Naive thymus-derived CD4-positive, alpha-beta T cell (primary cell): ENCODE measurements around the gene KDELR3. TPM values are rescaled to one million over a fixed set of nuclear protein-coding genes. Genes with fewer than 3 reads are reported as not detected.
A peak's percentile ranks its signal among the peaks of the same experiment; 100 is the strongest.

Experiments used
- ATAC-seq: fragments of 150-1000 bp; cut with Tn5 transposase; 2 replicates; pipeline ENCODE4 v1.10.0; 2021; ENCODE audit warnings: mild to moderate bottlenecking, moderate library complexity
- CTCF ChIA-PET: fragments of 350-600 bp; sonication (Branson Sonifier 250); formaldehyde crosslinking; loops from one replicate; lab custom pipeline; 2021; ENCODE audit warnings: antibody characterized with exemption; lab: Charles Lee
- POLR2A ChIA-PET: fragments of 350-600 bp; sonication (Branson Sonifier 250); formaldehyde crosslinking; loops from one replicate; lab custom pipeline; 2021; ENCODE audit warnings: antibody characterized with exemption, inconsistent platforms; lab: Charles Lee
- DNase-seq, 9 donors: peaks; one replicate each; pipeline versions ENCODE4 v3.0.0 to v3.0.0-alpha.2; 2020 to 2022; ENCODE audit warnings: mixed read lengths in 1 of 9
- H3K27ac ChIP-seq: one replicate; pipeline ENCODE4 v1.7.0; 2013; ENCODE audit warnings: mild to moderate bottlenecking, low read depth, low read length, moderate library complexity
- H3K27me3 ChIP-seq, 2 donors: one replicate each; pipeline ENCODE4 v1.7.0; 2013; ENCODE audit warnings: low read length in 2 of 2, mild to moderate bottlenecking in 2 of 2, moderate library complexity in 2 of 2; ENCODE audit not compliant: control insufficient read depth in 2 of 2, insufficient read depth in 2 of 2
- H3K36me3 ChIP-seq, 3 experiments: 1 replicate in 2 of 3; 2 replicates in 1 of 3; pipeline ENCODE4 v1.7.0; 2013; ENCODE audit warnings: low read length in 3 of 3, mild to moderate bottlenecking in 3 of 3, moderate library complexity in 1 of 3; ENCODE audit not compliant: insufficient read depth in 3 of 3, control insufficient read depth in 2 of 3
- H3K4me1 ChIP-seq, 2 donors: one replicate each; pipeline ENCODE4 v1.7.0; 2013; ENCODE audit warnings: low read length in 2 of 2, mild to moderate bottlenecking in 2 of 2, moderate library complexity in 1 of 2; ENCODE audit not compliant: control insufficient read depth in 2 of 2, insufficient read depth in 2 of 2
- H3K4me3 ChIP-seq: 2 replicates; pipeline ENCODE4 v1.7.0; 2013; ENCODE audit warnings: mild to moderate bottlenecking, low read length
- H3K9me3 ChIP-seq, 3 experiments: 1 replicate in 2 of 3; 2 replicates in 1 of 3; pipeline ENCODE4 v1.7.0; 2013; ENCODE audit warnings: low read length in 3 of 3; ENCODE audit not compliant: control insufficient read depth in 2 of 3
- H3K27ac Mint-ChIP-seq, 9 donors: one replicate each; pipeline ENCODE4 v1.8.0; 2020 to 2022; ENCODE audit warnings: mixed read lengths in 9 of 9, mild to moderate bottlenecking in 8 of 9, moderate library complexity in 5 of 9, inconsistent platforms in 2 of 9
- H3K27me3 Mint-ChIP-seq, 5 donors: one replicate each; pipeline ENCODE4 v1.8.0; 2021 to 2022; ENCODE audit warnings: mixed read lengths in 5 of 5, mild to moderate bottlenecking in 1 of 5
- H3K36me3 Mint-ChIP-seq, 5 donors: one replicate each; pipeline ENCODE4 v1.8.0; 2020 to 2022; ENCODE audit warnings: mixed read lengths in 5 of 5, mild to moderate bottlenecking in 3 of 5, inconsistent platforms in 1 of 5
- H3K4me1 Mint-ChIP-seq, 7 donors: one replicate each; pipeline ENCODE4 v1.8.0; 2020 to 2022; ENCODE audit warnings: mixed read lengths in 7 of 7, mild to moderate bottlenecking in 3 of 7, inconsistent platforms in 1 of 7
- H3K4me3 Mint-ChIP-seq, 10 donors: one replicate each; pipeline ENCODE4 v1.8.0; 2020 to 2022; ENCODE audit warnings: mild to moderate bottlenecking in 10 of 10, mixed read lengths in 10 of 10, moderate library complexity in 6 of 10, inconsistent platforms in 2 of 10
- H3K9me3 Mint-ChIP-seq, 11 donors: one replicate each; pipeline ENCODE4 v1.8.0; 2020 to 2022; ENCODE audit warnings: mixed read lengths in 11 of 11, mild to moderate bottlenecking in 4 of 11, inconsistent platforms in 1 of 11, moderate library complexity in 1 of 11
- intact Hi-C, 2 donors: fragments of 100-400 bp; cut with micrococcal nuclease; formaldehyde crosslinking; loops; one replicate each; pipeline ENCODE4 v1.15.1; 2023
- polyA plus RNA-seq, 2 donors: library from polyadenylated mRNA; unstranded; fragments of 300-500 nt; fragmentation: Illumina TruSeq; gene quantifications; one replicate each; pipeline ENCODE4 v1.2.3, GENCODE V29; 2021
- total RNA-seq, 6 experiments: library from RNA in 5 of 6; stranded (reverse) in 5 of 6; gene quantifications; 1 replicate in 5 of 6; 2 replicates in 1 of 6; pipeline ENCODE4 v1.2.3 and lab custom pipeline; 2021 to 2026

Gene KDELR3
- total RNA-seq: under 1 TPM in 1 of 5 experiments, not detected in 4; 0.80 TPM
- polyA plus RNA-seq: not detected
- not detected for total RNA-seq (lab: John Stamatoyannopoulos, UW)

DNA sequence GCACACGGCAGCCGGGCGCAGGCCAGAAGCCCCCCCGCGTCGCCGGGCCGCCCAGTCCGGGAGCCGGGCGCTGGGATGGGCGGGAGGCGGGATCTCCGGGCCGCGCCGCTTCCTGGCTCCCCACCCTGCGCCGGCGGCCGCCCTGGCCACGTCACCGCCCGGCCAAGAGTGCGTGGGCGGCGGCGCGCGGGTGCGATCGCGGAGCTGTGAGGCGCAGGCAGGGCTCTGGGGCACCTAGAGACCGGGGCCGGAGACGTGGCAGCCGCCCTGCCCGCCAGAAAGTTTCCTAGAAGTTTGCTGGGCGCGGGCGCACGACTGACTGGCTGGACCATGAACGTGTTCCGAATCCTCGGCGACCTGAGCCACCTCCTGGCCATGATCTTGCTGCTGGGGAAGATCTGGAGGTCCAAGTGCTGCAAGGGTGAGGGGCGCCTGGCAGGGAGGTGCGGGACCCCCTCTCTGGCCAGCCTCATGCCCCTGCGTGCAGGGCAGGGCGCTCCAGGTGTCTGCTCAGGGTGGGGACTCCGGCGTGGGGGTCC is at the start of gene KDELR3:
TSS of gene KDELR3 (plus strand) at position 193 of the 539 bp plus-strand sequence. CDS start at position 331, 138 bp downstream.
- peak within 1 kb of the TSS; percentile 51 to 85 (median 68) for H3K4me3 Mint-ChIP-seq
- ChIA-PET POLR2A (no interaction called here), CTCF (no interaction called here)
- H3K4me1 ChIP-seq: peaks cover 0 to 3% of the 10 kb centered on the region in 2 donors
- DNase-seq: peak in 1 of 9 donors; percentile 83
- peaks cover 0 to 15% (median 11%) of the 10 kb centered on the region in 7 donors for H3K4me1 Mint-ChIP-seq
- H3K4me3 ChIP-seq: peak within 1 kb of the TSS; percentile 44
- no peaks in the 10 kb centered on the region for H3K9me3 Mint-ChIP-seq
- H3K27me3 Mint-ChIP-seq: peaks cover 25 to 51% (median 28%) of the 10 kb centered on the region in 5 donors
- peak within 1 kb of the TSS in 1 of 9 donors; percentile 46 for H3K27ac Mint-ChIP-seq
- intact Hi-C loops: no loop called here
- no peaks in the 10 kb centered on the region for H3K36me3 ChIP-seq
- H3K9me3 ChIP-seq: no peaks in the 10 kb centered on the region
- ATAC-seq: peak; percentile 77
- H3K27me3 ChIP-seq: peaks cover 0 to 11% of the 10 kb centered on the region in 2 donors
- no peaks in the 10 kb centered on the region for H3K36me3 Mint-ChIP-seq
- no peak within 1 kb of the TSS for H3K27ac ChIP-seq

DNA sequence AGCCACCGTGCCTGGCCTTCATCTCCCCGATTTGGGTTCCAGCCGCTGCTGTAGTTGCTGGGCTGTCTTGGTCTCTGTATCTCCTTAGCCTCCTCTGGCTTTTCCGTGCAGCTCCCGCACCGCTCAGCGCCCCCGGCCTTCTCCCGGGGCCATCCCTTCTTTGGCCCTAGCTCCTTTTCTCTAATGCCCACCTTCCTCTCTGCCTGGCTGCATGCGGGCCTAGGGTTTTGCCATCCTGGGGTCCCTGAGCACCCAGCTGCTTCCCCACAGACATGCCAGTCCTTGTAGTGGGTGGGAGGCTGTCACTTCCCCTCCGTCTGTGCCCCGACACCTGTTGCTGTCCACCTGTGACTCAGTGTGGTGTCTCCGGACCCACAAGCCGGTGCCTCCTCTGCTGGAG is 49.3 kb upstream of the KDELR3 start:
- Histone ChIP-seq H3K9me3 (no peaks in the 10 kb centered on the region), H3K4me1 (no peaks in the 10 kb centered on the region), H3K4me3 (no peak overlapping the region), H3K27me3 (no peaks in the 10 kb centered on the region), H3K27ac (no peak overlapping the region), H3K36me3 (no peaks in the 10 kb centered on the region)
- H3K4me3 Mint-ChIP-seq: no peak overlapping the region
- H3K9me3 Mint-ChIP-seq: no peaks in the 10 kb centered on the region
- H3K4me1 Mint-ChIP-seq: no peaks in the 10 kb centered on the region
- ATAC-seq (no peak), DNase-seq (no peak)
- POLR2A ChIA-PET: no interaction called here
- intact Hi-C loops: no loop called here
- H3K27ac Mint-ChIP-seq: peak overlapping the region in 1 of 9 donors; percentile 28
- CTCF ChIA-PET: no interaction called here
- H3K27me3 Mint-ChIP-seq: peaks cover 0 to 4% (median 0%) of the 10 kb centered on the region in 5 donors
- no peaks in the 10 kb centered on the region for H3K36me3 Mint-ChIP-seq

DNA sequence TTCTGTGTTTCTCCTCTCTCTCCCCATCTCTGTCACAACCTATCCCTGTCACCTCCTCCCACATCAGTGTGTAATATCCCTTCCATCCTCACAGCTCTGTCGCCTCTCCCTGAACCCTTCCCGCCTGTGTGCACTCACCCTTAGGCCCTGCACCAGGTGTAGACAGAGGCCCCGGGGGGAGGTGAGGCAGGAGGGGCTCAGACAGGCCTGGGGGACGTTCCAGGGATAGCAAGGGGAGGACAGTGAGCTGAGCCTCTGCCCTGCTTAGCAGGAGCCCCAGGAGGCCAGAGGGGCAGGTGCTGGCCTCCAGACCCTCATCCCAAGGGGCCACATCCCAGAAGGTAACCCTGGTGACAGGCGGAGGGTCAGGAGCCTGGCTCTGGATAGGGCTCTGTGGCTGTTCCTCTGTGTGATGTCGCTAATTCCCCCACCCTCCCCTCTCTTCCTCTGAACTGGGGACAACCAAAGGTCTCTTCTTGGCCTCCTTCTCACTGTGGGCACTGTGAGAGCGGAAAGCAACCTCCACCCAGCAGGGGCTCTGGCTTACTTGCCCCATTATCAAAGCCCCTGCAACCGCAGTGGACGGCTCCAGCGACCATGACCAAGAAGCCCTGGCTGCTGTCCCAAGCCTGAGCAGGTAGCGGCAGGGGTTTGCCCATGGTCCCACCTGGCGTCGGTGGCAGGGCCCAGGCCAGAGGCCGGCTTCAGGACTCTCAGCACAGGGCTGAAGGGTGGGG is 48.6 kb upstream of the KDELR3 start:
- ChIA-PET POLR2A (no interaction called here), CTCF (no interaction called here)
- no peak for DNase-seq

DNA sequence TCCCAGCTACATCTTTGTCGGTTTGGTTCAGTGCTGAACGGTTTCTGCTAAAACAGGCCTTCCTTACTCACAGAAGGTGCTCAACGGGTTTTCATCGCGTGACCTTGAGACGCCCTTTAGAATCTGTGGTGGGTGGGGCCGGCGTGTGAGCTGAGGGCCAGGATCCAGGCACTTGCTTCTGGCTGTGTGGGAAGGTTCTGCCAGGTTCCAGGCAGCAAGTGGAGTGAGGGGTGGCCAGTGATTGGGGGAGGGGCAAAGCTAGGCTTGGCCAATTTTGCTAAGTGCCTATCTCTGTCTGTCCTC is 48.1 kb upstream of the KDELR3 start:
- peaks cover 0 to 4% (median 0%) of the 10 kb centered on the region in 5 donors for H3K27me3 Mint-ChIP-seq
- DNase-seq: no peak
- no peak for ATAC-seq
- H3K9me3 Mint-ChIP-seq: no peaks in the 10 kb centered on the region
- H3K36me3 Mint-ChIP-seq: no peaks in the 10 kb centered on the region
- Histone ChIP-seq H3K4me1 (no peaks in the 10 kb centered on the region), H3K27ac (no peak overlapping the region), H3K4me3 (no peak overlapping the region), H3K36me3 (no peaks in the 10 kb centered on the region), H3K27me3 (no peaks in the 10 kb centered on the region), H3K9me3 (no peaks in the 10 kb centered on the region)
- H3K4me3 Mint-ChIP-seq: no peak overlapping the region
- POLR2A ChIA-PET: no interaction called here
- H3K27ac Mint-ChIP-seq: no peak overlapping the region
- intact Hi-C loops: no loop called here
- CTCF ChIA-PET: no interaction called here
- no peaks in the 10 kb centered on the region for H3K4me1 Mint-ChIP-seq

More for the DNA sequence above, 48.6 kb upstream of the KDELR3 start:
- intact Hi-C loops: no loop called here
- H3K4me1 Mint-ChIP-seq: no peaks in the 10 kb centered on the region
- H3K27ac Mint-ChIP-seq: no peak overlapping the region
- no peak overlapping the region for H3K4me3 Mint-ChIP-seq
- no peaks in the 10 kb centered on the region for H3K9me3 Mint-ChIP-seq
- no peaks in the 10 kb centered on the region for H3K36me3 Mint-ChIP-seq
- Histone ChIP-seq H3K27ac (no peak overlapping the region), H3K4me3 (no peak overlapping the region), H3K36me3 (no peaks in the 10 kb centered on the region), H3K9me3 (no peaks in the 10 kb centered on the region), H3K4me1 (no peaks in the 10 kb centered on the region), H3K27me3 (no peaks in the 10 kb centered on the region)
- no peak for ATAC-seq
- H3K27me3 Mint-ChIP-seq: peaks cover 0 to 4% (median 0%) of the 10 kb centered on the region in 5 donors

DNA sequence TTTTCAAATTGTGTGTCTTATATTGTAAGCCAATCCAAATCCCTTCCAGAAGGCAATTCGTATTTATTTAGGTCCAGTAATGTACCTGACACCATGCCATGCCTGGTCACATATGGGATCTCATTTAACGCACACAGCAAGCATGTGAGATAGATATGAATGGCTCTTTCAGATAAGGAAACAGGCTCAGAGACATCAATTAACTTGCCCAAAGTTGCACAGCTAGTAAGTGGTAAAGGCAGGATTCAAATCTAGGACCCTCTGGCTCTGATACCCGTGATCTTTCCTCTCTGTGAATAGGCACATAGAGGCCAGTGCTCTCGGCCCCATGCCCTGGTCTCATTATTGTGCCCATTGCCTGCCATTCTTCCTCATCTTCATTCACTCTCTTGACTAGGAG is 47.2 kb upstream of the KDELR3 start:
- Histone ChIP-seq H3K4me3 (no peak overlapping the region), H3K4me1 (no peaks in the 10 kb centered on the region), H3K36me3 (no peaks in the 10 kb centered on the region), H3K9me3 (no peaks in the 10 kb centered on the region), H3K27ac (no peak overlapping the region), H3K27me3 (no peaks in the 10 kb centered on the region)
- Mint-ChIP-seq H3K36me3 (no peaks in the 10 kb centered on the region), H3K4me1 (no peaks in the 10 kb centered on the region), H3K27ac (no peak overlapping the region), H3K4me3 (no peak overlapping the region), H3K27me3 (peaks cover 0 to 4% (median 0%) of the 10 kb centered on the region in 5 donors), H3K9me3 (no peaks in the 10 kb centered on the region)
- no peak for ATAC-seq
- DNase-seq: no peak
- CTCF ChIA-PET: interaction anchor here (0.6 kb wide), 1 partner anchor 92 kb away, joined by 3 read pairs; no protein-coding TSS in a partner anchor
- POLR2A ChIA-PET: no interaction called here
- intact Hi-C loops: no loop called here

DNA sequence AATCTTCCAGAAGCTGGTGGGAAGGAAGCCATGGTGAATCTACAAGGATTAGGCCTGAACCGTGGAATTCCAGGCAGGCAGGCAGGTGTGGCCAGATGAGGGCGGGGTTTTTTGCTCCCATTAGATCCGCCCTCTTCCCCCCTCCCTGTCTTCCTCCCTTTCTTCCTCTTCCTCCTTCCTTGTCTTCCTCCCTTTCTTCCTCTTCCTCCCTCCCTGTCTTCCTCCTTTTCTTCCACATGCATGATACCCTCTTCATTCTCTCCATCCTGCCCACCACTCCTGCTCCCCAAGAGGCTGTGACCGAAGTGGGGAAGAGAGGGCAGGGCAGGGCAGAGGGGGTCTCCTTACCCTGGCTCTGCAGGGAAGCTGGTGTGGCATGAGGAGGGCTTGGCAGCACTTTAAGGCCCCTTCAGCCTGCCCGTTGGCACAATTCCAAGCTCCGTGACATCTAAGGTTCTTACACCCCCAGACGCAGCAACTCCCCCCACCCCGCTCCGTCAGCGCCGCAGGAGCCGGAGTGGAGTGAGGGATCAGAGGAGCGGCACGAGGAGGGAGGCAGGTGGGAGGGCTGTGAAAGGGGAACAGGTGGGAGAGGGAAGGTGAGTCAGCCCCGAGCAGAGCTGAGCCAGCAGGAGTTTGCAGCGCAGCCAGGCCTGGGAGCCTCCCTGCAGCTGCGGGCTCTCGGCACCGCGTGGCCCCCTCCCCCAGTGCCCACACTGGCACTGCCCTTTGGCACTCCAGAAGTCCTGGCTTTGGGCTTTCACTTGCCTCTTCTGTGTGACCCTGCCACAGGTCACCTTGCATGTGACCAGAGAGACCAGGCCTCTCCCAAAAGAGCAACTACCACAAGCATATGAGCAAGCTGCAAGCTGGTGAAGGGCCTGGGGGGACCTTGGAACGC is 45.0 kb upstream of the KDELR3 start:
- Mint-ChIP-seq H3K4me3 (no peak overlapping the region), H3K4me1 (no peaks in the 10 kb centered on the region), H3K36me3 (no peaks in the 10 kb centered on the region), H3K9me3 (no peaks in the 10 kb centered on the region), H3K27me3 (peaks cover 0 to 4% (median 0%) of the 10 kb centered on the region in 5 donors), H3K27ac (no peak overlapping the region)
- ChIA-PET POLR2A (no interaction called here), CTCF (no interaction called here)
- intact Hi-C loops: no loop called here
- Histone ChIP-seq H3K27ac (no peak overlapping the region), H3K36me3 (no peaks in the 10 kb centered on the region), H3K27me3 (no peaks in the 10 kb centered on the region), H3K4me1 (no peaks in the 10 kb centered on the region), H3K9me3 (no peaks in the 10 kb centered on the region), H3K4me3 (no peak overlapping the region)
- DNase-seq (no peak), ATAC-seq (no peak)
